OCI-LY7 (cell line): ENCODE data around the gene MARCHF7. TPM values are rescaled to one million over a fixed set of nuclear protein-coding genes. Genes with fewer than 3 reads are reported as not detected.

Experiments used
- BruUV-seq: library from RNA; stranded (reverse); fragments of 400-500 nt; replicated peaks from 2 replicates; lab custom pipeline; 2021; lab: Mats Ljungman, UMichigan
- CTCF ChIA-PET: fragments of 300-600 bp; sonication (Branson Sonifier 250); formaldehyde crosslinking; loops from one replicate; lab custom pipeline; 2022; ENCODE audit warnings: antibody characterized with exemption; ENCODE audit not compliant: unreplicated experiment; lab: Charles Lee
- POLR2A ChIA-PET: fragments of 300-600 bp; sonication (Branson Sonifier 250); formaldehyde crosslinking; loops from one replicate; lab custom pipeline; 2022; ENCODE audit warnings: antibody characterized with exemption; lab: Charles Lee
- DNase-seq: peaks from one replicate; pipeline ENCODE4 v3.0.0-alpha.2; 2015; ENCODE audit warnings: low spot score
- H2AFZ ChIP-seq: fragments of 200-600 bp; sonication (generic), shearing (Covaris generic); 2 replicates; pipeline ENCODE4 v1.6.1; 2014; ENCODE audit warnings: mild to moderate bottlenecking, antibody characterized with exemption, low read length, moderate library complexity
- H3K27ac ChIP-seq: fragments of 200-600 bp; sonication (generic); 2 replicates; pipeline ENCODE4 v1.5.1; 2014; ENCODE audit warnings: mixed run types, low read depth, mild to moderate bottlenecking, moderate library complexity, low read length, inconsistent platforms; ENCODE audit not compliant: poor library complexity, severe bottlenecking
- H3K36me3 ChIP-seq: fragments of 200-600 bp; sonication (generic); 2 replicates; pipeline ENCODE4 v1.6.1; 2014; ENCODE audit warnings: mild to moderate bottlenecking, antibody characterized with exemption, low read length, moderate library complexity, mixed read lengths; ENCODE audit not compliant: insufficient read depth
- H3K4me1 ChIP-seq: fragments of 200-600 bp; sonication (generic); 2 replicates; pipeline ENCODE4 v1.5.1; 2014; ENCODE audit warnings: mild to moderate bottlenecking, low read length; ENCODE audit not compliant: insufficient read depth, poor library complexity, severe bottlenecking
- H3K4me2 ChIP-seq: fragments of 200-600 bp; sonication (generic); 2 replicates; pipeline ENCODE4 v1.6.1; 2014; ENCODE audit warnings: mild to moderate bottlenecking, low read length
- H3K4me3 ChIP-seq: fragments of 200-600 bp; sonication (generic); 2 replicates; pipeline ENCODE4 v1.5.1; 2014; ENCODE audit warnings: mild to moderate bottlenecking, low read depth, low read length; ENCODE audit not compliant: poor library complexity, severe bottlenecking
- H3K79me2 ChIP-seq: fragments of 200-600 bp; sonication (generic); 2 replicates; pipeline ENCODE4 v1.6.1; 2016; ENCODE audit warnings: low read depth, mild to moderate bottlenecking, low read length, moderate library complexity, mixed read lengths; ENCODE audit not compliant: insufficient read depth
- H3K9me2 ChIP-seq: fragments of 200-600 bp; sonication (generic); 2 replicates; pipeline ENCODE4 v1.6.1; 2016; ENCODE audit warnings: mild to moderate bottlenecking, low read length, mixed read lengths; ENCODE audit not compliant: insufficient read depth
- H3K9me3 ChIP-seq: fragments of 200-600 bp; sonication (generic); 2 replicates; pipeline ENCODE4 v1.6.1; 2014; ENCODE audit warnings: mild to moderate bottlenecking, mixed run types, low read length, mixed read lengths
- H4K20me1 ChIP-seq: fragments of 200-600 bp; sonication (generic); 2 replicates; pipeline ENCODE4 v1.6.1; 2014; ENCODE audit warnings: mild to moderate bottlenecking, antibody characterized with exemption, low read length, moderate library complexity, mixed read lengths; ENCODE audit not compliant: insufficient read depth
- EZH2phosphoT487 ChIP-seq: fragments of 200-600 bp; sonication (generic); IDR thresholded peaks from 2 replicates; pipeline ENCODE4 v1.6.1; 2018; ENCODE audit warnings: low read depth, borderline replicate concordance, mild to moderate bottlenecking, mixed run types, antibody characterized with exemption, low read length, moderate library complexity, mixed read lengths
- intact Hi-C: fragments of 100-400 bp; cut with micrococcal nuclease; formaldehyde crosslinking; loops from one replicate; pipeline ENCODE4 v1.10.0; 2022; ENCODE audit not compliant: unreplicated experiment
- total RNA-seq, 2 experiments: library from RNA; depleted of rRNA in 1 of 2; stranded (reverse); fragments of >200 nt in 1 of 2; shearing (Covaris generic) in 1 of 2; gene quantifications; 2 replicates each; pipeline ENCODE4 v1.2.3, GENCODE V29; 2014 to 2022
- TF ChIP-seq, protein P1 (sequence below): fragments of 200-600 bp; sonication (generic); conservative IDR thresholded peaks from 2 replicates; pipeline ENCODE4 v1.5.1; 2014; ENCODE audit warnings: mild to moderate bottlenecking, antibody characterized with exemption, low read length, moderate library complexity, mixed read lengths

Gene MARCHF7
- total RNA-seq, 2 experiments from 2014 or later = 48.8 to 69.6 TPM

GRCh38 chr2:159725713-159726112 is 13.4 kb downstream of the MARCHF7 start:
- DNase-seq = no peak

GRCh38 chr2:159728629-159729028 is 16.3 kb downstream of the MARCHF7 start:
- Histone ChIP-seq H3K4me3 (no peak overlapping the region), H3K9me3 (peaks cover 12% of the 10 kb centered on the region; the same call in 1 of the 2 replicates), H3K4me1 (no peaks in the 10 kb centered on the region), H3K4me2 (no peak overlapping the region), H3K9me2 (no peaks in the 10 kb centered on the region), H3K27ac (no peak overlapping the region), H2AFZ (no peak overlapping the region), H4K20me1 (peaks cover 44% of the 10 kb centered on the region), H3K36me3 (peaks cover 97% of the 10 kb centered on the region), H3K79me2 (peaks cover 100% of the 10 kb centered on the region)
- BruUV-seq = no TSS peak
- POLR2A ChIA-PET = interaction anchor here (0.9 to 2.2 kb wide), 4 partner anchors 11 to 29 kb away, joined by 4 to 7 read pairs (median 5); no protein-coding TSS in a partner anchor
- intact Hi-C loops = no loop called here
- no peak for TF ChIP-seq EZH2phosphoT487
- TF ChIP-seq, protein P1, sequence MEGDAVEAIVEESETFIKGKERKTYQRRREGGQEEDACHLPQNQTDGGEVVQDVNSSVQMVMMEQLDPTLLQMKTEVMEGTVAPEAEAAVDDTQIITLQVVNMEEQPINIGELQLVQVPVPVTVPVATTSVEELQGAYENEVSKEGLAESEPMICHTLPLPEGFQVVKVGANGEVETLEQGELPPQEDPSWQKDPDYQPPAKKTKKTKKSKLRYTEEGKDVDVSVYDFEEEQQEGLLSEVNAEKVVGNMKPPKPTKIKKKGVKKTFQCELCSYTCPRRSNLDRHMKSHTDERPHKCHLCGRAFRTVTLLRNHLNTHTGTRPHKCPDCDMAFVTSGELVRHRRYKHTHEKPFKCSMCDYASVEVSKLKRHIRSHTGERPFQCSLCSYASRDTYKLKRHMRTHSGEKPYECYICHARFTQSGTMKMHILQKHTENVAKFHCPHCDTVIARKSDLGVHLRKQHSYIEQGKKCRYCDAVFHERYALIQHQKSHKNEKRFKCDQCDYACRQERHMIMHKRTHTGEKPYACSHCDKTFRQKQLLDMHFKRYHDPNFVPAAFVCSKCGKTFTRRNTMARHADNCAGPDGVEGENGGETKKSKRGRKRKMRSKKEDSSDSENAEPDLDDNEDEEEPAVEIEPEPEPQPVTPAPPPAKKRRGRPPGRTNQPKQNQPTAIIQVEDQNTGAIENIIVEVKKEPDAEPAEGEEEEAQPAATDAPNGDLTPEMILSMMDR = no peak
- DNase-seq = no peak
- CTCF ChIA-PET = no interaction called here

More at GRCh38 chr2:159725713-159726112, 13.4 kb downstream of the MARCHF7 start:
- Histone ChIP-seq H3K9me2 (no peaks in the 10 kb centered on the region), H3K27ac (no peak overlapping the region), H3K36me3 (peaks cover 98% of the 10 kb centered on the region), H3K4me1 (no peaks in the 10 kb centered on the region), H4K20me1 (peaks cover 56% of the 10 kb centered on the region), H3K4me3 (no peak overlapping the region), H3K4me2 (no peak overlapping the region), H3K9me3 (peaks cover 18% of the 10 kb centered on the region; the same call in 1 of the 2 replicates), H2AFZ (no peak overlapping the region), H3K79me2 (peaks cover 100% of the 10 kb centered on the region)
- ChIA-PET POLR2A (no interaction called here), CTCF (no interaction called here)
- no TSS peak for BruUV-seq
- no peak for TF ChIP-seq EZH2phosphoT487
- TF ChIP-seq, protein P1 = no peak
- intact Hi-C loops = no loop called here

- Histone ChIP-seq H3K27ac (no peak overlapping the region), H3K4me3 (no peak overlapping the region), H3K36me3 (peaks cover 99% of the 10 kb centered on the region), H4K20me1 (peaks cover 25% of the 10 kb centered on the region), H3K79me2 (peaks cover 86% of the 10 kb centered on the region), H3K4me1 (no peaks in the 10 kb centered on the region), H3K9me3 (no peaks in the 10 kb centered on the region), H3K9me2 (no peaks in the 10 kb centered on the region), H2AFZ (no peak overlapping the region), H3K4me2 (no peak overlapping the region)
- intact Hi-C loops = no loop called here
- no peak for DNase-seq
- TF ChIP-seq, protein P1 = no peak
- no peak for TF ChIP-seq EZH2phosphoT487
- BruUV-seq = no TSS peak
- ChIA-PET POLR2A (interaction anchor here (0.5 to 1.4 kb wide), 4 partner anchors 8 to 935 kb away, joined by 3 to 6 read pairs (median 4); no protein-coding TSS in a partner anchor), CTCF (no interaction called here)
These were observed 23.3 kb downstream of the MARCHF7 start for GRCh38 chr2:159735648-159736047.
